HL-60 (cell line): ENCODE data around the gene GPC5.

Experiments
- DNase-seq, 2 experiments: peaks; one replicate each; pipeline ENCODE4 v3.0.0-alpha.2; 2010 to 2020; ENCODE audit warnings: low read depth in 1 of 2, low spot score in 1 of 2
- H3K27ac ChIP-seq: fragments of 250-450 bp; sonication (Bioruptor Pico); replicated peaks from 2 replicates; pipeline ENCODE4 v1.5.1; 2020; ENCODE audit warnings: mild to moderate bottlenecking, moderate library complexity
- H3K27me3 ChIP-seq: fragments of 250-450 bp; sonication (Bioruptor Pico); 2 replicates; pipeline ENCODE4 v1.5.1; 2021; ENCODE audit warnings: mild to moderate bottlenecking, moderate library complexity; ENCODE audit not compliant: insufficient read depth, poor library complexity, severe bottlenecking
- H3K4me3 ChIP-seq: replicated peaks from 2 replicates; pipeline ENCODE4 v1.5.1; 2011; ENCODE audit warnings: mild to moderate bottlenecking, control low read depth, low read length; ENCODE audit not compliant: insufficient read depth
- CTCF ChIP-seq: IDR thresholded peaks from one replicate; pipeline ENCODE4 v1.5.1; 2011; ENCODE audit warnings: low read length, control low read depth, inconsistent platforms; ENCODE audit not compliant: insufficient read depth
- GABPA ChIP-seq: IDR thresholded peaks from 2 replicates; pipeline ENCODE4 v1.6.1; 2012; ENCODE audit warnings: low read depth
- POLR2AphosphoS5 ChIP-seq: IDR thresholded peaks from 2 replicates; pipeline ENCODE4 v1.6.1; 2012; ENCODE audit warnings: low read depth
- REST ChIP-seq: IDR thresholded peaks from 2 replicates; pipeline ENCODE4 v1.6.1; 2012; ENCODE audit warnings: low read depth; ENCODE audit not compliant: insufficient replicate concordance
- SPI1 ChIP-seq: IDR thresholded peaks from 2 replicates; pipeline ENCODE4 v1.6.1; 2012; ENCODE audit warnings: low read depth, mild to moderate bottlenecking, borderline replicate concordance

Gene GPC5

DNA sequence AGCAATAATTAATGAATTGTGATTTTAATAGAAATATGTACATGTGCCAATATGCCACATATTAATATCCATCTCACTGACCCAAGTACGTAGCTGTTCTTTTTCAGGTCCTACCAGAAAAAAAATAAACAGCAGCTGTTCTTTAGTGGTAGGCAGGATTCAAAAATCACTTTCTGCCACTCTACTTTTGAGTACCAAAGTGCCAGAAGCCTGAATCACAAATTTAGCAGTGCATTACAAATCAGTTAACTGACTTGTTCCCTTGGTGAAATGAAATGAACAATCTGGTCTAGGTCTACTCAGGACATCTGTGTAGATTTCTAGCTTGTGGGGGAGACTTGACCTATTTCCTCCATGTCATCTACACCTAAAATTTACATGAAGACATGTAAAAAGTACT lies 1052.6 kb downstream of the GPC5 start:
- TF ChIP-seq SPI1: no peak
- TF ChIP-seq GABPA: no peak
- no peak for TF ChIP-seq POLR2AphosphoS5
- no peak for TF ChIP-seq REST
- TF ChIP-seq CTCF: no peak
- Histone ChIP-seq H3K4me3 (no peak overlapping the region), H3K27me3 (no peaks in the 10 kb centered on the region), H3K27ac (no peak overlapping the region)
- DNase-seq: no peak

DNA sequence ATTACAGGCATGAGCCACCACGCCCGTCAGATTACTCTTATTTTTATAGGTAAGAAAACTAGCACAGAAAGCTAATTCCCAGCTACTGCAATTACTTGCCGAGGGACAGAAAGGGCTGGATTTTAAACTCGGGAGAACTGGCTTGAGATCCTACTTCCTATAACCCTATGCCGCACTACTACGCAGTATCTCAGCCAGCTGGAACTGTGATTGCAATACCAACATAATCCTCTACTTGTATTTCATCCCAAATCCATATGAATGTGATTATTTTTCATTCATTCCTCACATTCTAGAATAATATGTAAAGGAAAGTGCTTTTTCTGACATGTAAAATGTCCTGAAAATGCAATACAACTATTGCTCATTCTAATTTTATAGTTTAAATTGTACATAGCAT lies 1054.4 kb downstream of the GPC5 start:
- Histone ChIP-seq H3K27me3 (no peaks in the 10 kb centered on the region), H3K27ac (no peak overlapping the region), H3K4me3 (no peak overlapping the region)
- DNase-seq: no peak
- TF ChIP-seq CTCF: no peak
- no peak for TF ChIP-seq REST
- TF ChIP-seq SPI1: no peak
- TF ChIP-seq POLR2AphosphoS5: no peak
- no peak for TF ChIP-seq GABPA

DNA sequence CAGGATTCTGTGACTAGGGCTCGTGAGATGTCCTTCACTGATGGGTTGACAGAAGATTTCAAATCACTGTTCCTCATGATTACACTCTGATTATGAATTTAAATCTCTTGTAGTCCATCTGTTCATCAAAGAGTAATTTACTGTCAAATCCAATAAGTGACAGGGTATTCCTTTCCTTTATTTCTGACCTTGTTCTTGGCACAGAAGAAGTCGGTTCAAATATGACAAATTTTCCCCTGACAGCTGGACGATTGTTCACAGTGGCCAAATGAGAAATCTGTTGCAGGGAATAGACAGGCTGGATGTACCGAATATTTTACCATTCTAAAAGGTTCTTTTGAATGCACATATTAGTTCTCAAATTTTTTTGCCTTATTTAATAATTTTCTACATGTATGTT lies 1060.9 kb downstream of the GPC5 start:
- Histone ChIP-seq H3K27ac (no peak overlapping the region), H3K27me3 (no peaks in the 10 kb centered on the region), H3K4me3 (no peak overlapping the region)
- TF ChIP-seq CTCF: no peak
- no peak for TF ChIP-seq POLR2AphosphoS5
- TF ChIP-seq REST: no peak
- TF ChIP-seq GABPA: no peak
- no peak for TF ChIP-seq SPI1
- no peak for DNase-seq
